CD14-positive monocyte (primary cell): ENCODE measurements around the gene ARHGEF11. TPM values are rescaled to one million over a fixed set of nuclear protein-coding genes. Genes with fewer than 3 reads are reported as not detected.

ENCODE experiments used
- DNase-seq, 3 donors: peaks; one replicate each; pipeline ENCODE4 v3.0.0-alpha.2; 2011 to 2022
- H2AFZ ChIP-seq: 2 replicates; pipeline ENCODE4 v1.6.0; 2012; ENCODE audit warnings: mild to moderate bottlenecking, low read depth, low read length, inconsistent platforms; ENCODE audit not compliant: insufficient read depth, poor library complexity, severe bottlenecking
- H3K27ac ChIP-seq, 2 donors: 1 replicate in 1 of 2; 2 replicates in 1 of 2; pipeline ENCODE4 v1.5.1; 2012 to 2013; ENCODE audit warnings: low read length in 2 of 2, control low read depth in 1 of 2, inconsistent platforms in 1 of 2, low read depth in 1 of 2, mild to moderate bottlenecking in 1 of 2
- H3K27me3 ChIP-seq, 2 donors: one replicate each; pipeline versions ENCODE4 v1.6.0 to v1.6.1; 2011 to 2013; ENCODE audit warnings: low read length in 2 of 2; ENCODE audit not compliant: control insufficient read depth in 2 of 2, insufficient read depth in 2 of 2
- H3K36me3 ChIP-seq, 2 donors: replicated peaks in 1 of 2; 1 replicate in 1 of 2; 2 replicates in 1 of 2; pipeline versions ENCODE4 v1.5.1 to v1.6.1; 2012 to 2013; ENCODE audit warnings: low read length in 2 of 2, control low read depth in 1 of 2, inconsistent platforms in 1 of 2, mild to moderate bottlenecking in 1 of 2; ENCODE audit not compliant: insufficient read depth in 2 of 2, control insufficient read depth in 1 of 2
- H3K4me1 ChIP-seq, 2 donors: 1 replicate in 1 of 2; 2 replicates in 1 of 2; pipeline versions ENCODE4 v1.5.1 to v1.6.1; 2012 to 2013; ENCODE audit warnings: low read length in 2 of 2, control low read depth in 1 of 2, inconsistent platforms in 1 of 2, mild to moderate bottlenecking in 1 of 2, moderate library complexity in 1 of 2; ENCODE audit not compliant: insufficient read depth in 2 of 2, control insufficient read depth in 1 of 2
- H3K4me2 ChIP-seq: replicated peaks from 2 replicates; pipeline ENCODE3; 2012; ENCODE audit warnings: low read length, moderate library complexity, mild to moderate bottlenecking; ENCODE audit not compliant: poor library complexity, severe bottlenecking; ENCODE audit errors: extremely low read depth
- H3K4me3 ChIP-seq, 3 experiments: fragments of 200-600 bp in 1 of 3; sonication (generic) in 1 of 3; replicated peaks in 1 of 3; 1 replicate in 2 of 3; 2 replicates in 1 of 3; pipeline ENCODE4 v1.5.1; 2011 to 2013; ENCODE audit warnings: low read length in 3 of 3, mild to moderate bottlenecking in 3 of 3, control low read depth in 2 of 3, low read depth in 2 of 3, inconsistent platforms in 1 of 3, moderate library complexity in 1 of 3
- H3K79me2 ChIP-seq: 2 replicates; pipeline ENCODE4 v1.6.0; 2012; ENCODE audit warnings: mild to moderate bottlenecking, control low read depth, inconsistent platforms, low read length, moderate library complexity; ENCODE audit not compliant: insufficient read depth
- H3K9ac ChIP-seq: 2 replicates; pipeline ENCODE4 v1.6.0; 2017; ENCODE audit warnings: low read length, mild to moderate bottlenecking; ENCODE audit not compliant: insufficient read depth, poor library complexity, severe bottlenecking
- H3K9me3 ChIP-seq, 2 donors: replicated peaks in 1 of 2; 1 replicate in 1 of 2; 2 replicates in 1 of 2; pipeline versions ENCODE4 v1.5.1 to v1.6.1; 2012 to 2013; ENCODE audit warnings: low read length in 2 of 2, control low read depth in 1 of 2; ENCODE audit not compliant: control insufficient read depth in 1 of 2, insufficient read depth in 1 of 2
- H4K20me1 ChIP-seq: 2 replicates; pipeline ENCODE4 v1.6.0; 2012; ENCODE audit warnings: mild to moderate bottlenecking, low read length, control low read depth, moderate library complexity; ENCODE audit not compliant: insufficient read depth
- H3K27ac Mint-ChIP-seq, 7 donors: one replicate each; pipeline ENCODE4 v1.8.0; 2020; ENCODE audit warnings: mild to moderate bottlenecking in 7 of 7, mixed read lengths in 7 of 7, moderate library complexity in 6 of 7, inconsistent platforms in 2 of 7
- H3K27me3 Mint-ChIP-seq, 3 donors: one replicate each; pipeline ENCODE4 v1.8.0; 2021 to 2022; ENCODE audit warnings: low read depth in 3 of 3, mild to moderate bottlenecking in 3 of 3, mixed read lengths in 3 of 3, moderate library complexity in 3 of 3, inconsistent platforms in 1 of 3
- H3K36me3 Mint-ChIP-seq, 2 donors: one replicate each; pipeline ENCODE4 v1.8.0; 2020; ENCODE audit warnings: mixed read lengths in 2 of 2, inconsistent platforms in 1 of 2, mild to moderate bottlenecking in 1 of 2
- H3K4me1 Mint-ChIP-seq: one replicate; pipeline ENCODE4 v1.8.0; 2020; ENCODE audit warnings: mild to moderate bottlenecking, mixed read lengths
- H3K4me3 Mint-ChIP-seq, 2 donors: one replicate each; pipeline ENCODE4 v1.8.0; 2020; ENCODE audit warnings: mild to moderate bottlenecking in 2 of 2, mixed read lengths in 2 of 2, moderate library complexity in 1 of 2
- H3K9me3 Mint-ChIP-seq, 7 donors: one replicate each; pipeline ENCODE4 v1.8.0; 2020 to 2022; ENCODE audit warnings: mixed read lengths in 7 of 7, mild to moderate bottlenecking in 6 of 7, moderate library complexity in 6 of 7, inconsistent platforms in 2 of 7
- WGBS: methylation state at CpG from one replicate; pipeline ENCODE4 v1.1.5; 2013; ENCODE audit warnings: missing lambda C conversion rate; ENCODE audit not compliant: insufficient coverage; 5-methylcytosine and 5-hydroxymethylcytosine counted together
- intact Hi-C, 2 donors: fragments of 100-400 bp; cut with micrococcal nuclease; formaldehyde crosslinking; loops; one replicate each; pipeline versions ENCODE4 v1.15.0 to v1.15.1; 2023
- polyA plus RNA-seq, 3 donors: library from polyadenylated mRNA; depleted of rRNA in 1 of 3; unstranded in 2 of 3; stranded (reverse) in 1 of 3; fragments of 300-500 nt in 2 of 3; fragments of >200 nt in 1 of 3; fragmentation: Illumina TruSeq in 2 of 3; gene quantifications; 1 replicate in 2 of 3; 2 replicates in 1 of 3; pipeline ENCODE4 v1.2.3, GENCODE V29; 2012 to 2021
- TF ChIP-seq, protein P1 (sequence below): fragments of 200-600 bp; IDR thresholded peaks from one replicate; pipeline ENCODE4 v1.8.0; 2022; ENCODE audit warnings: antibody characterized with exemption, mild to moderate bottlenecking

Gene ARHGEF11
- polyA plus RNA-seq, 3 donors = 17.0 to 78.5 (median 17.7) TPM

DNA sequence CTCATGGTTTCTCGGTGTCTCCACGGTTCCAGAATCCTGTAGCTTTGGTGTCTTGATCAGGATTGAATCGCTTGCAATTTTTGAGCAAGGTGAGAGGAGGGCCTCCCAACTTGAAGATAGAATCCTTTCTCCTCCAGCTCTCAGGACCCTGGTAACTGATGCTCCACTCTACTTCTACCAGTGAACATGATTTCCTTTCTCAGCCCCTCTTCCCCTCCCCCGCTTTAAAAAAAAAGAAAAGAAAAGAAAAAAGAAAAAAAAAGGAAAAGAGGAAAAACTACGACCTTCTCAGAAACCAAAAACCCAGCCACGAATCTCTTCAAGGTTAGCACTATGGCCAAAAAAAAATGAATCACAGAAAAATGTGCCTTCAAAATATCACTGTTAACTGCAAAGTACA, 1.2 kb downstream of the ARHGEF11 start:
- H3K4me1 Mint-ChIP-seq = peaks cover 63% of the 10 kb centered on the region
- peak overlapping the region in 3 of 7 donors; percentile 14 to 23 (median 21) for H3K27ac Mint-ChIP-seq
- Histone ChIP-seq H3K27me3 (no peaks in the 10 kb centered on the region), H3K36me3 (no peaks in the 10 kb centered on the region), H3K79me2 (peaks cover 57% of the 10 kb centered on the region), H3K9ac (peak overlapping the region; percentile 38), H2AFZ (no peak overlapping the region), H3K4me1 (peaks cover 48 to 52% of the 10 kb centered on the region in 2 donors), H3K4me3 (peak overlapping the region; percentile 72 to 88 (median 80)), H4K20me1 (peaks cover 53% of the 10 kb centered on the region), H3K9me3 (no peaks in the 10 kb centered on the region), H3K27ac (peak overlapping the region in 1 of 2 donors; percentile 92), H3K4me2 (peak overlapping the region; percentile 93)
- peak overlapping the region; percentile 62 to 95 for H3K4me3 Mint-ChIP-seq
- H3K27me3 Mint-ChIP-seq = peaks cover 2 to 3% (median 3%) of the 10 kb centered on the region in 3 donors
- peaks cover 11 to 12% of the 10 kb centered on the region in 2 donors for H3K36me3 Mint-ChIP-seq
- no peak for DNase-seq
- TF ChIP-seq, protein P1, sequence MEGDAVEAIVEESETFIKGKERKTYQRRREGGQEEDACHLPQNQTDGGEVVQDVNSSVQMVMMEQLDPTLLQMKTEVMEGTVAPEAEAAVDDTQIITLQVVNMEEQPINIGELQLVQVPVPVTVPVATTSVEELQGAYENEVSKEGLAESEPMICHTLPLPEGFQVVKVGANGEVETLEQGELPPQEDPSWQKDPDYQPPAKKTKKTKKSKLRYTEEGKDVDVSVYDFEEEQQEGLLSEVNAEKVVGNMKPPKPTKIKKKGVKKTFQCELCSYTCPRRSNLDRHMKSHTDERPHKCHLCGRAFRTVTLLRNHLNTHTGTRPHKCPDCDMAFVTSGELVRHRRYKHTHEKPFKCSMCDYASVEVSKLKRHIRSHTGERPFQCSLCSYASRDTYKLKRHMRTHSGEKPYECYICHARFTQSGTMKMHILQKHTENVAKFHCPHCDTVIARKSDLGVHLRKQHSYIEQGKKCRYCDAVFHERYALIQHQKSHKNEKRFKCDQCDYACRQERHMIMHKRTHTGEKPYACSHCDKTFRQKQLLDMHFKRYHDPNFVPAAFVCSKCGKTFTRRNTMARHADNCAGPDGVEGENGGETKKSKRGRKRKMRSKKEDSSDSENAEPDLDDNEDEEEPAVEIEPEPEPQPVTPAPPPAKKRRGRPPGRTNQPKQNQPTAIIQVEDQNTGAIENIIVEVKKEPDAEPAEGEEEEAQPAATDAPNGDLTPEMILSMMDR = no peak
- intact Hi-C loops = no loop called here
- WGBS = no CpG with 5 or more reads among the region's 6 CpGs
- no peaks in the 10 kb centered on the region for H3K9me3 Mint-ChIP-seq

DNA sequence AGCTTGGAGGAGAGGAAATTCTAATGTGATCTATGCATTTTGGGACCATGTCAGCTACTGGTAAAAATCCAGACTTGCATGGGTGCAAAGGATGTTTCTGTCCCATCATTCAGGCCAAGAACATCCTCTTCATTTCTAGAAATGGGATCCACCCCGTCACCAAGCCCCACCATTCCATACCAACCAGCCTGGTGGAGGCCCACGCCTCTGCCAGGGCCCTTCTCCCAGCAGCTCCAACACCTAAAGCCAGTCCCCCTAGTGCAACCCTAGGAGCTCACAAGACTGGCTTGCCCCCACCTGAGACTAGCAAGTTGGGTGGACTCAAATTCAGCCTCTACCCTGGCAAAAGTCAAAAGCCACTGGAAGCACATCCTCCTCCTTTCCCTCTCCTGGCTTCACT, 1.9 kb downstream of the ARHGEF11 start:
- DNase-seq = no peak
- peak overlapping the region; percentile 62 to 95 for H3K4me3 Mint-ChIP-seq
- Histone ChIP-seq H2AFZ (no peak overlapping the region), H4K20me1 (peaks cover 60% of the 10 kb centered on the region), H3K4me1 (peaks cover 48 to 52% of the 10 kb centered on the region in 2 donors), H3K27me3 (no peaks in the 10 kb centered on the region), H3K27ac (no peak overlapping the region), H3K36me3 (no peaks in the 10 kb centered on the region), H3K9ac (peak overlapping the region; percentile 38), H3K4me3 (peak overlapping the region in 1 of 3 experiments; percentile 80), H3K79me2 (peaks cover 63% of the 10 kb centered on the region), H3K4me2 (peak overlapping the region; percentile 93), H3K9me3 (no peaks in the 10 kb centered on the region)
- intact Hi-C loops = no loop called here
- H3K9me3 Mint-ChIP-seq = no peaks in the 10 kb centered on the region
- WGBS = 94% methylated on average over 2 of the region's 2 CpGs
- peaks cover 68% of the 10 kb centered on the region for H3K4me1 Mint-ChIP-seq
- peak overlapping the region in 2 of 7 donors; percentile 59 to 79 for H3K27ac Mint-ChIP-seq
- H3K27me3 Mint-ChIP-seq = peaks cover 2 to 3% (median 3%) of the 10 kb centered on the region in 3 donors
- H3K36me3 Mint-ChIP-seq = peaks cover 16 to 17% of the 10 kb centered on the region in 2 donors
- TF ChIP-seq, protein P1 = no peak
